SKM-1 treated with dmso at 0.1 percent for 144 hours (cell line): ENCODE measurements around the gene USP11.
"Not testable (repeated sequence)": the region's sequence is repeated elsewhere in the genome, so short reads cannot be mapped to it uniquely, and the experiment has no call there.

ENCODE experiments used
- DNase-seq: peaks from one replicate; lab custom pipeline; 2025; ENCODE audit not compliant: unreplicated experiment; lab: John Stamatoyannopoulos, UW

The USP11 gene

GRCh38 chrX:47244676-47245075, 11.9 kb downstream of the USP11 start:
- no peak for DNase-seq

- no peak for DNase-seq
Observed at GRCh38 chrX:47245156-47245555, 12.3 kb downstream of the USP11 start.

- no peak for DNase-seq
Observed at GRCh38 chrX:47247206-47247998, 14.6 kb downstream of the USP11 start.

- DNase-seq, result no peak
Observed at GRCh38 chrX:47247999-47248320, 15.2 kb downstream of the USP11 start.

- no peak for DNase-seq
Observed at GRCh38 chrX:47248576-47248975, 15.8 kb downstream of the USP11 start.

GRCh38 chrX:47250017-47250347, 17.2 kb downstream of the USP11 start:
- no peak for DNase-seq

- DNase-seq, result not testable (repeated sequence)
Observed at GRCh38 chrX:47257620-47258019, 24.8 kb downstream of the USP11 start.

- peak; percentile 17 for DNase-seq
Observed at GRCh38 chrX:47264483-47265173, 31.8 kb downstream of the USP11 start.

- DNase-seq, result no peak
Observed at GRCh38 chrX:47266643-47267042, 33.8 kb downstream of the USP11 start.

GRCh38 chrX:47272013-47272408, 39.2 kb downstream of the USP11 start:
- DNase-seq, result no peak

GRCh38 chrX:47273011-47273730, 40.4 kb downstream of the USP11 start:
- no peak for DNase-seq

- DNase-seq, result no peak
Observed at GRCh38 chrX:47278691-47279090, 45.9 kb downstream of the USP11 start.

GRCh38 chrX:47283015-47283771, 50.4 kb downstream of the USP11 start:
- no peak for DNase-seq

- not testable (repeated sequence) for DNase-seq
Observed at GRCh38 chrX:47284616-47285015, 51.8 kb downstream of the USP11 start.

- no peak for DNase-seq
Observed at GRCh38 chrX:47285836-47286320, 53.1 kb downstream of the USP11 start.

- DNase-seq, result no peak
Observed at GRCh38 chrX:47293106-47293505, 60.3 kb downstream of the USP11 start.

- no peak for DNase-seq
Observed at GRCh38 chrX:47296766-47297365, 64.1 kb downstream of the USP11 start.

GRCh38 chrX:47297874-47298273, 65.1 kb downstream of the USP11 start:
- DNase-seq, result no peak
